K562 (cell line): ENCODE results near the gene PXN.

Experiments used
- MAFK ChIP-seq: IDR thresholded peaks from 2 replicates; pipeline ENCODE4 v1.6.1; 2011; ENCODE audit warnings: low read length, improper control_type of control experiment
- SMARCC2 ChIP-seq: fragments of 450-650 bp; IDR thresholded peaks from 2 replicates; pipeline ENCODE4 v1.6.1; 2017; ENCODE audit warnings: antibody characterized with exemption, moderate library complexity, mild to moderate bottlenecking, low read depth
- SRF ChIP-seq, 2 experiments: fragments of 250-450, 450-650 bp in 1 of 2; sonication (Bioruptor Pico) in 1 of 2; sonication (generic) in 1 of 2; formaldehyde crosslinking; IDR thresholded peaks; 2 replicates each; pipeline versions ENCODE4 v1.5.0 to v1.5.1; 2020 to 2022; ENCODE audit warnings: mild to moderate bottlenecking in 1 of 2, missing genetic modification reagents in 1 of 2
- ZNF384 ChIP-seq: IDR thresholded peaks from 2 replicates; pipeline ENCODE4 v1.6.1; 2012; ENCODE audit warnings: low read depth, low read length, improper control_type of control experiment
- ZNF766 ChIP-seq: fragments of 200-800 bp; sonication (Bioruptor generic); conservative IDR thresholded peaks from 2 replicates; pipeline ENCODE4 v1.6.1; 2016; ENCODE audit warnings: missing genetic modification characterization, missing compliant biosample characterization

GRCh38 chr12:120283318-120283717 lies 17.8 kb upstream of the PXN start:
- no peak for TF ChIP-seq ZNF766 (CRISPR knock-in tag)
- no peak for TF ChIP-seq SMARCC2
- no peak for TF ChIP-seq SRF (CRISPR knock-in tag; IDR thresholded peaks at IDR 0.05)
- TF ChIP-seq MAFK: no peak
- TF ChIP-seq ZNF384: no peak
